ENCODE measurements around the gene PHKA2.
A peak's percentile ranks its signal among the peaks of the same experiment; 100 is the strongest.

Gene PHKA2

GRCh38 chrX:18890049-18890381 is 93.9 kb downstream of the PHKA2 start:
- H3K27me3 ChIP-seq (ENCODE audit: control insufficient read depth in 1 of 2, insufficient read depth in 2 of 2, low read length in 2 of 2) = peaks cover 0 to 11% of the 10 kb centered on the region in 2 donors
- peaks cover 0 to 2% of the 10 kb centered on the region in 2 donors for H3K9me3 ChIP-seq (ENCODE audit: control insufficient read depth in 2 of 2, low read length in 2 of 2)
- H3K27ac ChIP-seq (ENCODE audit: low read length) = no peak overlapping the region

GRCh38 chrX:18889346-18890048 is 94.4 kb downstream of the PHKA2 start:
- H3K9me3 ChIP-seq (ENCODE audit: control insufficient read depth in 2 of 2, low read length in 2 of 2) = peaks cover 0 to 2% of the 10 kb centered on the region in 2 donors
- H3K27me3 ChIP-seq (ENCODE audit: control insufficient read depth in 1 of 2, insufficient read depth in 2 of 2, low read length in 2 of 2) = peaks cover 0 to 13% of the 10 kb centered on the region in 2 donors
- H3K4me3 ChIP-seq (ENCODE audit: low read length in 2 of 2) = no peak overlapping the region
- H3K27ac ChIP-seq (ENCODE audit: low read length) = no peak overlapping the region
- H3K4me1 ChIP-seq (ENCODE audit: control insufficient read depth, insufficient read depth, low read length) = peaks cover 25% of the 10 kb centered on the region
- no peaks in the 10 kb centered on the region for H3K36me3 ChIP-seq (ENCODE audit: control insufficient read depth in 2 of 2, insufficient read depth in 2 of 2, low read length in 2 of 2)
- no peak overlapping the region for H3K9ac ChIP-seq (ENCODE audit: low read length in 2 of 2)

More at GRCh38 chrX:18890049-18890381, 93.9 kb downstream of the PHKA2 start:
- Histone ChIP-seq H3K36me3 (ENCODE audit: control insufficient read depth in 2 of 2, insufficient read depth in 2 of 2, low read length in 2 of 2) (no peaks in the 10 kb centered on the region), H3K4me1 (ENCODE audit: control insufficient read depth, insufficient read depth, low read length) (peaks cover 25% of the 10 kb centered on the region), H3K4me3 (ENCODE audit: low read length in 2 of 2) (no peak overlapping the region), H3K9ac (ENCODE audit: low read length in 2 of 2) (no peak overlapping the region)

- Histone ChIP-seq H3K4me3 (ENCODE audit: low read length in 2 of 2) (no peak overlapping the region), H3K4me1 (ENCODE audit: control insufficient read depth, insufficient read depth, low read length) (peaks cover 25% of the 10 kb centered on the region), H3K9ac (ENCODE audit: low read length in 2 of 2) (no peak overlapping the region)
Measured at GRCh38 chrX:18888281-18888680, 95.6 kb downstream of the PHKA2 start.

GRCh38 chrX:18887825-18888212 is 96.1 kb downstream of the PHKA2 start:
- no peak overlapping the region for H3K4me3 ChIP-seq (ENCODE audit: low read length in 2 of 2)
- H3K9ac ChIP-seq (ENCODE audit: low read length in 2 of 2) = no peak overlapping the region
- H3K36me3 ChIP-seq (ENCODE audit: control insufficient read depth in 2 of 2, insufficient read depth in 2 of 2, low read length in 2 of 2) = no peaks in the 10 kb centered on the region
- no peak overlapping the region for H3K27ac ChIP-seq (ENCODE audit: low read length)
- peaks cover 0 to 11% of the 10 kb centered on the region in 2 donors for H3K27me3 ChIP-seq (ENCODE audit: control insufficient read depth in 1 of 2, insufficient read depth in 2 of 2, low read length in 2 of 2)
- peaks cover 0 to 2% of the 10 kb centered on the region in 2 donors for H3K9me3 ChIP-seq (ENCODE audit: control insufficient read depth in 2 of 2, low read length in 2 of 2)
- peaks cover 25% of the 10 kb centered on the region for H3K4me1 ChIP-seq (ENCODE audit: control insufficient read depth, insufficient read depth, low read length)

More at GRCh38 chrX:18888281-18888680, 95.6 kb downstream of the PHKA2 start:
- Histone ChIP-seq H3K36me3 (ENCODE audit: control insufficient read depth in 2 of 2, insufficient read depth in 2 of 2, low read length in 2 of 2) (no peaks in the 10 kb centered on the region), H3K27me3 (ENCODE audit: control insufficient read depth in 1 of 2, insufficient read depth in 2 of 2, low read length in 2 of 2) (peaks cover 0 to 13% of the 10 kb centered on the region in 2 donors), H3K27ac (ENCODE audit: low read length) (no peak overlapping the region), H3K9me3 (ENCODE audit: control insufficient read depth in 2 of 2, low read length in 2 of 2) (peaks cover 0 to 2% of the 10 kb centered on the region in 2 donors)

- H3K9ac ChIP-seq (ENCODE audit: low read length in 2 of 2) = no peak overlapping the region
- peaks cover 25% of the 10 kb centered on the region for H3K4me1 ChIP-seq (ENCODE audit: control insufficient read depth, insufficient read depth, low read length)
- H3K9me3 ChIP-seq (ENCODE audit: control insufficient read depth in 2 of 2, low read length in 2 of 2) = peaks cover 0 to 6% of the 10 kb centered on the region in 2 donors
- H3K4me3 ChIP-seq (ENCODE audit: low read length in 2 of 2) = peak overlapping the region; percentile 57 to 69
- peak overlapping the region; percentile 37 for H3K27ac ChIP-seq (ENCODE audit: low read length)
- no peaks in the 10 kb centered on the region for H3K36me3 ChIP-seq (ENCODE audit: control insufficient read depth in 2 of 2, insufficient read depth in 2 of 2, low read length in 2 of 2)
- H3K27me3 ChIP-seq (ENCODE audit: control insufficient read depth in 1 of 2, insufficient read depth in 2 of 2, low read length in 2 of 2) = peaks cover 0 to 11% of the 10 kb centered on the region in 2 donors
Measured at GRCh38 chrX:18887177-18887824, 96.6 kb downstream of the PHKA2 start.

- H3K9ac ChIP-seq (ENCODE audit: low read length in 2 of 2) = peak overlapping the region; percentile 40 to 64
- peak overlapping the region; percentile 57 to 69 for H3K4me3 ChIP-seq (ENCODE audit: low read length in 2 of 2)
- H3K9me3 ChIP-seq (ENCODE audit: control insufficient read depth in 2 of 2, low read length in 2 of 2) = peaks cover 0 to 6% of the 10 kb centered on the region in 2 donors
- H3K27ac ChIP-seq (ENCODE audit: low read length) = peak overlapping the region; percentile 37
- peaks cover 25% of the 10 kb centered on the region for H3K4me1 ChIP-seq (ENCODE audit: control insufficient read depth, insufficient read depth, low read length)
- H3K27me3 ChIP-seq (ENCODE audit: control insufficient read depth in 1 of 2, insufficient read depth in 2 of 2, low read length in 2 of 2) = peaks cover 0 to 11% of the 10 kb centered on the region in 2 donors
- no peaks in the 10 kb centered on the region for H3K36me3 ChIP-seq (ENCODE audit: control insufficient read depth in 2 of 2, insufficient read depth in 2 of 2, low read length in 2 of 2)
Measured at GRCh38 chrX:18886344-18887161, 97.4 kb downstream of the PHKA2 start.

GRCh38 chrX:18886005-18886343 is 97.9 kb downstream of the PHKA2 start:
- Histone ChIP-seq H3K36me3 (ENCODE audit: control insufficient read depth in 2 of 2, insufficient read depth in 2 of 2, low read length in 2 of 2) (no peaks in the 10 kb centered on the region), H3K9ac (ENCODE audit: low read length in 2 of 2) (peak overlapping the region; percentile 36 to 40), H3K27me3 (ENCODE audit: control insufficient read depth in 1 of 2, insufficient read depth in 2 of 2, low read length in 2 of 2) (peaks cover 0 to 11% of the 10 kb centered on the region in 2 donors), H3K9me3 (ENCODE audit: control insufficient read depth in 2 of 2, low read length in 2 of 2) (peaks cover 0 to 6% of the 10 kb centered on the region in 2 donors), H3K4me1 (ENCODE audit: control insufficient read depth, insufficient read depth, low read length) (peaks cover 25% of the 10 kb centered on the region), H3K27ac (ENCODE audit: low read length) (peak overlapping the region; percentile 37), H3K4me3 (ENCODE audit: low read length in 2 of 2) (peak overlapping the region; percentile 57 to 69)

GRCh38 chrX:18885328-18886004 is 98.4 kb downstream of the PHKA2 start:
- H3K4me1 ChIP-seq (ENCODE audit: control insufficient read depth, insufficient read depth, low read length) = peaks cover 25% of the 10 kb centered on the region
- H3K36me3 ChIP-seq (ENCODE audit: control insufficient read depth in 2 of 2, insufficient read depth in 2 of 2, low read length in 2 of 2) = no peaks in the 10 kb centered on the region
- H3K9me3 ChIP-seq (ENCODE audit: control insufficient read depth in 2 of 2, low read length in 2 of 2) = peaks cover 0 to 6% of the 10 kb centered on the region in 2 donors
- H3K27ac ChIP-seq (ENCODE audit: low read length) = no peak overlapping the region
- H3K4me3 ChIP-seq (ENCODE audit: low read length in 2 of 2) = peak overlapping the region; percentile 57 to 69
- H3K27me3 ChIP-seq (ENCODE audit: control insufficient read depth in 1 of 2, insufficient read depth in 2 of 2, low read length in 2 of 2) = peaks cover 0 to 11% of the 10 kb centered on the region in 2 donors
- peak overlapping the region; percentile 36 to 40 for H3K9ac ChIP-seq (ENCODE audit: low read length in 2 of 2)

- no peak overlapping the region for H3K4me3 ChIP-seq (ENCODE audit: low read length in 2 of 2)
- no peak overlapping the region for H3K27ac ChIP-seq (ENCODE audit: low read length)
- H3K27me3 ChIP-seq (ENCODE audit: control insufficient read depth in 1 of 2, insufficient read depth in 2 of 2, low read length in 2 of 2) = peaks cover 0 to 11% of the 10 kb centered on the region in 2 donors
- no peak overlapping the region for H3K9ac ChIP-seq (ENCODE audit: low read length in 2 of 2)
- peaks cover 0 to 6% of the 10 kb centered on the region in 2 donors for H3K9me3 ChIP-seq (ENCODE audit: control insufficient read depth in 2 of 2, low read length in 2 of 2)
- peaks cover 25% of the 10 kb centered on the region for H3K4me1 ChIP-seq (ENCODE audit: control insufficient read depth, insufficient read depth, low read length)
- no peaks in the 10 kb centered on the region for H3K36me3 ChIP-seq (ENCODE audit: control insufficient read depth in 2 of 2, insufficient read depth in 2 of 2, low read length in 2 of 2)
Measured at GRCh38 chrX:18884916-18885315, 99.0 kb downstream of the PHKA2 start.
